ENCODE measurements around the gene CCDC88C.
A peak's percentile ranks its signal among the peaks of the same experiment; 100 is the strongest.

Gene CCDC88C

GRCh38 chr14:91293281-91293680 is 124.3 kb downstream of the CCDC88C start:
- 30% methylated on average over 10 of the region's 12 CpGs for WGBS (ENCODE audit: insufficient coverage)
- no peaks in the 10 kb centered on the region for H3K9me3 ChIP-seq (ENCODE audit: control extremely low read depth in 1 of 5, control insufficient read depth in 4 of 5, insufficient read depth in 2 of 5, low read depth in 1 of 5, low read length in 4 of 5)
- no peak for DNase-seq
- peaks cover 33 to 97% (median 65%) of the 10 kb centered on the region in 4 experiments for H3K36me3 ChIP-seq (ENCODE audit: control insufficient read depth in 4 of 4, insufficient read depth in 4 of 4, low read length in 3 of 4)
- no peak overlapping the region for H3K27ac ChIP-seq (ENCODE audit: insufficient read depth in 1 of 2, low read depth in 1 of 2, low read length in 2 of 2, poor library complexity in 1 of 2, severe bottlenecking in 2 of 2)
- ChIA-PET POLR2A (interaction anchor here (0.6 kb wide), 1 partner anchor 389 kb away, joined by 3 read pairs; no protein-coding TSS in a partner anchor), CTCF (interaction anchor here (1.1 to 1.6 kb wide), 4 partner anchors 8 to 115 kb away, joined by 3 to 6 read pairs (median 4); no protein-coding TSS in a partner anchor)
- no peaks in the 10 kb centered on the region for H3K27me3 ChIP-seq (replicated peaks in 2 of 5; ENCODE audit: control insufficient read depth in 4 of 5, insufficient read depth in 5 of 5, low read length in 4 of 5)
- H3K4me1 ChIP-seq (ENCODE audit: control extremely low read depth in 1 of 4, control insufficient read depth in 4 of 4, insufficient read depth in 4 of 4, low read length in 3 of 4) = no peaks in the 10 kb centered on the region
- H3K4me3 ChIP-seq (ENCODE audit: control insufficient read depth in 1 of 7, extremely low read depth in 1 of 7, insufficient read depth in 4 of 7, low read depth in 2 of 7, low read length in 6 of 7) = no peak overlapping the region

- H3K36me3 ChIP-seq (ENCODE audit: control insufficient read depth in 4 of 4, insufficient read depth in 4 of 4, low read length in 3 of 4) = peaks cover 32 to 99% (median 66%) of the 10 kb centered on the region in 4 experiments
Measured at GRCh38 chr14:91292491-91292890, 125.1 kb downstream of the CCDC88C start.

GRCh38 chr14:91291786-91292405 is 125.7 kb downstream of the CCDC88C start:
- H3K36me3 ChIP-seq (ENCODE audit: control insufficient read depth in 4 of 4, insufficient read depth in 4 of 4, low read length in 3 of 4) = peaks cover 27 to 97% (median 63%) of the 10 kb centered on the region in 4 experiments
- ChIA-PET POLR2A (no interaction called here), CTCF (interaction anchor here (1.1 to 10.0 kb wide), 4 partner anchors 13 to 117 kb away, joined by 3 to 170 read pairs (median 4); no protein-coding TSS in a partner anchor)
- no peaks in the 10 kb centered on the region for H3K9me3 ChIP-seq (ENCODE audit: control extremely low read depth in 1 of 5, control insufficient read depth in 4 of 5, insufficient read depth in 2 of 5, low read depth in 1 of 5, low read length in 4 of 5)
- H3K4me1 ChIP-seq (ENCODE audit: control extremely low read depth in 1 of 4, control insufficient read depth in 4 of 4, insufficient read depth in 4 of 4, low read length in 3 of 4) = no peaks in the 10 kb centered on the region
- H3K27ac ChIP-seq (ENCODE audit: insufficient read depth in 1 of 2, low read depth in 1 of 2, low read length in 2 of 2, poor library complexity in 1 of 2, severe bottlenecking in 2 of 2) = no peak overlapping the region
- H3K27me3 ChIP-seq (replicated peaks in 2 of 5; ENCODE audit: control insufficient read depth in 4 of 5, insufficient read depth in 5 of 5, low read length in 4 of 5) = no peaks in the 10 kb centered on the region
- no peak overlapping the region for H3K4me3 ChIP-seq (ENCODE audit: control insufficient read depth in 1 of 7, extremely low read depth in 1 of 7, insufficient read depth in 4 of 7, low read depth in 2 of 7, low read length in 6 of 7)
- no peak for DNase-seq
- WGBS (ENCODE audit: insufficient coverage) = 97% methylated on average over 21 of the region's 21 CpGs

More at GRCh38 chr14:91292491-91292890, 125.1 kb downstream of the CCDC88C start:
- CTCF ChIA-PET = interaction anchor here (1.1 to 10.0 kb wide), 5 partner anchors 11 to 118 kb away, joined by 3 to 170 read pairs (median 4); no protein-coding TSS in a partner anchor
- no peaks in the 10 kb centered on the region for H3K9me3 ChIP-seq (ENCODE audit: control extremely low read depth in 1 of 5, control insufficient read depth in 4 of 5, insufficient read depth in 2 of 5, low read depth in 1 of 5, low read length in 4 of 5)
- H3K4me1 ChIP-seq (ENCODE audit: control extremely low read depth in 1 of 4, control insufficient read depth in 4 of 4, insufficient read depth in 4 of 4, low read length in 3 of 4) = no peaks in the 10 kb centered on the region
- H3K27ac ChIP-seq (ENCODE audit: insufficient read depth in 1 of 2, low read depth in 1 of 2, low read length in 2 of 2, poor library complexity in 1 of 2, severe bottlenecking in 2 of 2) = no peak overlapping the region
- 90% methylated on average over 13 of the region's 15 CpGs for WGBS (ENCODE audit: insufficient coverage)
- peak in 1 of 3 donors; percentile 5 for DNase-seq
- H3K4me3 ChIP-seq (ENCODE audit: control insufficient read depth in 1 of 7, extremely low read depth in 1 of 7, insufficient read depth in 4 of 7, low read depth in 2 of 7, low read length in 6 of 7) = no peak overlapping the region
- no peaks in the 10 kb centered on the region for H3K27me3 ChIP-seq (replicated peaks in 2 of 5; ENCODE audit: control insufficient read depth in 4 of 5, insufficient read depth in 5 of 5, low read length in 4 of 5)
- POLR2A ChIA-PET = no interaction called here

- Histone ChIP-seq H3K4me1 (ENCODE audit: control extremely low read depth in 1 of 4, control insufficient read depth in 4 of 4, insufficient read depth in 4 of 4, low read length in 3 of 4) (no peaks in the 10 kb centered on the region), H3K27ac (ENCODE audit: insufficient read depth in 1 of 2, low read depth in 1 of 2, low read length in 2 of 2, poor library complexity in 1 of 2, severe bottlenecking in 2 of 2) (no peak overlapping the region), H3K9me3 (ENCODE audit: control extremely low read depth in 1 of 5, control insufficient read depth in 4 of 5, insufficient read depth in 2 of 5, low read depth in 1 of 5, low read length in 4 of 5) (no peaks in the 10 kb centered on the region), H3K27me3 (replicated peaks in 2 of 5; ENCODE audit: control insufficient read depth in 4 of 5, insufficient read depth in 5 of 5, low read length in 4 of 5) (no peaks in the 10 kb centered on the region), H3K36me3 (ENCODE audit: control insufficient read depth in 4 of 4, insufficient read depth in 4 of 4, low read length in 3 of 4) (peaks cover 24 to 93% (median 60%) of the 10 kb centered on the region in 4 experiments), H3K4me3 (ENCODE audit: control insufficient read depth in 1 of 7, extremely low read depth in 1 of 7, insufficient read depth in 4 of 7, low read depth in 2 of 7, low read length in 6 of 7) (no peak overlapping the region)
- no peak for DNase-seq
- ChIA-PET CTCF (interaction anchor here (0.8 to 10.0 kb wide), 6 partner anchors 12 to 131 kb away, joined by 3 to 170 read pairs (median 3); no protein-coding TSS in a partner anchor), POLR2A (no interaction called here)
- 99% methylated on average over 8 of the region's 10 CpGs for WGBS (ENCODE audit: insufficient coverage)
Measured at GRCh38 chr14:91290986-91291385, 126.6 kb downstream of the CCDC88C start.

GRCh38 chr14:91289464-91289863 is 128.2 kb downstream of the CCDC88C start:
- DNase-seq = no peak
- POLR2A ChIA-PET = interaction anchor here (0.6 kb wide), 1 partner anchor 10 kb away, joined by 3 read pairs; no protein-coding TSS in a partner anchor
- Histone ChIP-seq H3K4me3 (ENCODE audit: control insufficient read depth in 1 of 7, extremely low read depth in 1 of 7, insufficient read depth in 4 of 7, low read depth in 2 of 7, low read length in 6 of 7) (no peak overlapping the region), H3K4me1 (ENCODE audit: control extremely low read depth in 1 of 4, control insufficient read depth in 4 of 4, insufficient read depth in 4 of 4, low read length in 3 of 4) (peaks cover 0 to 10% (median 1%) of the 10 kb centered on the region in 4 experiments), H3K27ac (ENCODE audit: insufficient read depth in 1 of 2, low read depth in 1 of 2, low read length in 2 of 2, poor library complexity in 1 of 2, severe bottlenecking in 2 of 2) (no peak overlapping the region), H3K27me3 (replicated peaks in 2 of 5; ENCODE audit: control insufficient read depth in 4 of 5, insufficient read depth in 5 of 5, low read length in 4 of 5) (no peaks in the 10 kb centered on the region), H3K36me3 (ENCODE audit: control insufficient read depth in 4 of 4, insufficient read depth in 4 of 4, low read length in 3 of 4) (peaks cover 19 to 92% (median 65%) of the 10 kb centered on the region in 4 experiments), H3K9me3 (ENCODE audit: control extremely low read depth in 1 of 5, control insufficient read depth in 4 of 5, insufficient read depth in 2 of 5, low read depth in 1 of 5, low read length in 4 of 5) (no peaks in the 10 kb centered on the region)
- CTCF ChIA-PET = interaction anchor here (0.8 to 10.0 kb wide), 4 partner anchors 8 to 115 kb away, joined by 3 to 170 read pairs (median 4); no protein-coding TSS in a partner anchor
- WGBS (ENCODE audit: insufficient coverage) = 91% methylated on average over 4 of the region's 4 CpGs

- ChIA-PET CTCF (interaction anchor here (0.8 to 10.0 kb wide), 4 partner anchors 8 to 114 kb away, joined by 3 to 170 read pairs (median 4); no protein-coding TSS in a partner anchor), POLR2A (interaction anchor here (0.6 kb wide), 1 partner anchor 11 kb away, joined by 3 read pairs; no protein-coding TSS in a partner anchor)
- no peak for DNase-seq
- Histone ChIP-seq H3K27me3 (replicated peaks in 2 of 5; ENCODE audit: control insufficient read depth in 4 of 5, insufficient read depth in 5 of 5, low read length in 4 of 5) (no peaks in the 10 kb centered on the region), H3K4me3 (ENCODE audit: control insufficient read depth in 1 of 7, extremely low read depth in 1 of 7, insufficient read depth in 4 of 7, low read depth in 2 of 7, low read length in 6 of 7) (no peak overlapping the region), H3K27ac (ENCODE audit: insufficient read depth in 1 of 2, low read depth in 1 of 2, low read length in 2 of 2, poor library complexity in 1 of 2, severe bottlenecking in 2 of 2) (no peak overlapping the region), H3K9me3 (ENCODE audit: control extremely low read depth in 1 of 5, control insufficient read depth in 4 of 5, insufficient read depth in 2 of 5, low read depth in 1 of 5, low read length in 4 of 5) (no peaks in the 10 kb centered on the region), H3K4me1 (ENCODE audit: control extremely low read depth in 1 of 4, control insufficient read depth in 4 of 4, insufficient read depth in 4 of 4, low read length in 3 of 4) (peaks cover 0 to 10% (median 1%) of the 10 kb centered on the region in 4 experiments), H3K36me3 (ENCODE audit: control insufficient read depth in 4 of 4, insufficient read depth in 4 of 4, low read length in 3 of 4) (peaks cover 18 to 92% (median 67%) of the 10 kb centered on the region in 4 experiments)
- 97% methylated on average over 20 of the region's 28 CpGs for WGBS (ENCODE audit: insufficient coverage)
Measured at GRCh38 chr14:91288876-91289275, 128.7 kb downstream of the CCDC88C start.

GRCh38 chr14:91286530-91286937 is 131.1 kb downstream of the CCDC88C start:
- Histone ChIP-seq H3K4me1 (ENCODE audit: control extremely low read depth in 1 of 4, control insufficient read depth in 4 of 4, insufficient read depth in 4 of 4, low read length in 3 of 4) (peaks cover 0 to 10% (median 1%) of the 10 kb centered on the region in 4 experiments), H3K36me3 (ENCODE audit: control insufficient read depth in 4 of 4, insufficient read depth in 4 of 4, low read length in 3 of 4) (peaks cover 27 to 91% (median 75%) of the 10 kb centered on the region in 4 experiments), H3K27me3 (replicated peaks in 2 of 5; ENCODE audit: control insufficient read depth in 4 of 5, insufficient read depth in 5 of 5, low read length in 4 of 5) (no peaks in the 10 kb centered on the region), H3K9me3 (ENCODE audit: control extremely low read depth in 1 of 5, control insufficient read depth in 4 of 5, insufficient read depth in 2 of 5, low read depth in 1 of 5, low read length in 4 of 5) (peaks cover 0 to 5% (median 0%) of the 10 kb centered on the region in 5 experiments), H3K4me3 (ENCODE audit: control insufficient read depth in 1 of 7, extremely low read depth in 1 of 7, insufficient read depth in 4 of 7, low read depth in 2 of 7, low read length in 6 of 7) (no peak overlapping the region), H3K27ac (ENCODE audit: insufficient read depth in 1 of 2, low read depth in 1 of 2, low read length in 2 of 2, poor library complexity in 1 of 2, severe bottlenecking in 2 of 2) (no peak overlapping the region)
- peak; percentile 73 to 83 (median 73) for DNase-seq
- ChIA-PET CTCF (interaction anchor here (0.8 to 10.0 kb wide), 14 partner anchors 11 to 146 kb away, joined by 3 to 170 read pairs (median 4); no protein-coding TSS in a partner anchor), POLR2A (no interaction called here)
- WGBS (ENCODE audit: insufficient coverage) = 72% methylated on average over 7 of the region's 7 CpGs

Data from common myeloid progenitor, CD34-positive (primary cell).